ENCODE measurements around the gene CEP295NL.

- TF ChIP-seq POLR2A (IDR thresholded peaks at IDR 0.05; ENCODE audit: borderline replicate concordance, extremely low read depth, insufficient read depth, insufficient read length) = no peak
- no peak for TF ChIP-seq ZNF274 (IDR thresholded peaks at IDR 0.05; ENCODE audit: low read depth, low read length)
- no peak for TF ChIP-seq CTCF (IDR thresholded peaks at IDR 0.05 in 2 of 3, conservative IDR thresholded peaks at IDR 0.05 in 1 of 3; ENCODE audit: borderline replicate concordance in 1 of 3, insufficient read depth in 1 of 3, low read depth in 2 of 3, low read length in 2 of 3)
- no peak for TF ChIP-seq CBX3 (IDR thresholded peaks at IDR 0.05; ENCODE audit: low read depth)
- no peak for TF ChIP-seq REST (IDR thresholded peaks at IDR 0.05; ENCODE audit: low read depth)
- no peak for TF ChIP-seq JUND (IDR thresholded peaks at IDR 0.05)
These were observed 36.6 kb upstream of the CEP295NL start for GRCh38 chr17:78939615-78940014.

Data from HCT116 (cell line).